GM19023 (cell line): ENCODE data around the gene GLRA2.

Source experiments
- ATAC-seq: cut with Tn5 transposase; IDR thresholded peaks from one replicate; pipeline ENCODE4 v1.9.1; 2021; ENCODE audit warnings: mild to moderate bottlenecking, moderate library complexity; ENCODE audit not compliant: unreplicated experiment

The GLRA2 gene

GRCh38 chrX:14694611-14695010 is 165.3 kb downstream of the GLRA2 start:
- no peak for ATAC-seq

- ATAC-seq = no peak
Measured at GRCh38 chrX:14697451-14697850, 168.1 kb downstream of the GLRA2 start.

DNA sequence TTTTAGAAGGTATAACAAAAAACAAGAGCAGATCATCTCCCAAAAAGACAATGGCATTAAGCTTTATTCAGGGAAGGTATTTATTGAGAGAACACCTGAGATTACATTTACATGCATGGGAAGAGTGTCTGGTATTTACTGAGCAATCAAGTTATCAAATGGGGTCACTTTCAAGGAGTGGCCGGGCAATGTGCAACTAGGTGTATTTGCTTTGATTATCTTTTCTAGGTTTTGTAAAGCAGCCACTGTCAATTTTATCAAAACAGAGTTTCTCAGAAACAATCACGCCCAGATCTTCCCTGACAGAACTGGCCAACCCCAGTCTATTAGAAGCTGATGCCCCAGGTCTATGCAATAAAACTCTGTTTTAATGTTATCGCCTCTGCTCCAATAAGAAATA is 169.5 kb downstream of the GLRA2 start:
- no peak for ATAC-seq

GRCh38 chrX:14700982-14701381 is 171.6 kb downstream of the GLRA2 start:
- ATAC-seq = no peak

- ATAC-seq = no peak
Measured at GRCh38 chrX:14702145-14702544, 172.8 kb downstream of the GLRA2 start.

DNA sequence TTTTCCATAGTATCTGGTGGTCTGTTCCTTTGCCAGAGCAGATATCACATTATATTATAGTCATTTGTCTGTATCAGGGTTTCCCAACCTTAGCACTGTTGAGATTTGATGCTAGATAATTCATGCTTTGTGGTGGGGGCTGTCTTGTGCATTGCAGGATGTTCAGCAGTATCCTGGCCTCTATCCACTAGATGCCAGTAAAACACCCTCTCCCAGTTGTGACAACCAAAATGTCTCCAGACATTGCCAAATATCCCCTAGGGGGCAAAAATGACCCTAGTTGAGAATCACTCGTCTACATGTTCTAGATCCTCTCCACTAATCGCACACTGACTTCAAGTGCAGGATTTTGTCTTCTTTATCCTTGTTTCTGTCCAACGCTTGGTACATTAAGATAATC is 182.8 kb downstream of the GLRA2 start:
- no peak for ATAC-seq

- ATAC-seq = no peak
Measured at GRCh38 chrX:14717949-14718348, 188.6 kb downstream of the GLRA2 start.

GRCh38 chrX:14718403-14718802 is 189.1 kb downstream of the GLRA2 start:
- no peak for ATAC-seq

- no peak for ATAC-seq
Measured at GRCh38 chrX:14729058-14729457, 199.7 kb downstream of the GLRA2 start.

GRCh38 chrX:14738643-14739042 is 209.3 kb downstream of the GLRA2 start:
- ATAC-seq = no peak

- ATAC-seq = no peak
Measured at GRCh38 chrX:14753441-14753840, 224.1 kb downstream of the GLRA2 start.

DNA sequence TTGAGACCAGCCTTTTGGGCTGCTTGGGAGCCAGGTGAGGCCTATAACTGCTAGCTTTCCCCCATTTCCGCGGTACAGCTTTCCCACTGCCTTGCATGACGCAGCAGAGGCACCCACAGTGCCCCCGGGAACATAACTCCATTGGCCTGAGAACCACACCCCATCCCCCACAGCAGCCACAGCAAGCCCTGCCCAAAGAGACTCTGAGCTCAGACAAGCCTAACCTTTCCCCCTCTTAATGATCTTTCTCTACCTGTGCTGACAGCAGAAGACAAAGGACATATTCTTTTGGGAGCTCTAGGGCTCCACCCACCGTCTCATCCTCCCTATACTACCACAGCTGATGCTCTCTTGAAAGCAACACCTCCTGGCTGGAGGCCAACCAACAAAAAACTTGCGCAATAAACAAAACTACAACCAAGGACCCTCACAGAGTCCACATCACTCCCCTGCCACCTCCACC is 228.7 kb downstream of the GLRA2 start:
- ATAC-seq = no peak

GRCh38 chrX:14775416-14775815 is 246.1 kb downstream of the GLRA2 start:
- no peak for ATAC-seq

GRCh38 chrX:14776901-14777300 is 247.6 kb downstream of the GLRA2 start:
- no peak for ATAC-seq

DNA sequence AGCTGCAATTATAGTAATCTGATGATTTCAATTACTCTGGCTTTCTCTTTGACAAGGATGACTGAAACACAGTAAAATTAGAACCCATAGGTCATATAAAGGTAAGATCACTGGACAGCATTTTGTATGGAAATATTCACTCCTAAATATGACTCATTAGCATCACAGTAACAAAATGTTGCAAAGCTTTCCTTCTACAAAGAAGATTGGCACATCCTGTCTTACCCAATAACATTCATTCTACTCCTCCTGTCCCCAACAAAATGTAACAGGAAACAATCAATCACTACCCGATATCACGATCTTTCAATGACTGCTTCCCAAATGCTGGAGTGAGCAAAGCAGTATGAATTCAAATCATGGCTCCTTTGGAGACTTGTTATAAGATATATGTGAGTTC is 248.2 kb downstream of the GLRA2 start:
- ATAC-seq = no peak

DNA sequence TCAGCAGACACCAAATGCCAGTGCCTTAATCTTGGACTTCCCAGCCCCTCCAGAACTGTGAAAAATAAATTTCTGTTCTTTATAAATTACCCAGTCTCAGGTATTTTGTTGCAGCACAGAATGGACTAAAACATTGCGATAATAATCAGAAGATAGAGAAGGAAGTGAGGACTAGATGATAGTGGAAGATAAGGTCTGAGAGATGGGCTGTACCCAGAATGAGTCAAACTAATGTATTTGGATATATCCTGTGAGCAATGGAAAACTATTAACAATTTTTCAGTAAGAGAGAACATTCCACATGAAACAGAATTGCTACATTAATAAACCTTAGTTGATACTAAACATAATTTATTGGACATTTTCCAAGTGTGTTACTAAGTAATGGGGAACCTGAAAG is 250.2 kb downstream of the GLRA2 start:
- no peak for ATAC-seq
